SHP77 treated with DMSO at 0.1 percent for 48 hours (cell line): ENCODE results near the gene RHOBTB3.
A peak's percentile ranks its signal among the peaks of the same experiment; 100 is the strongest.

Experiments
- DNase-seq: peaks from one replicate; lab custom pipeline; 2025; lab: John Stamatoyannopoulos, UW

RHOBTB3 gene

DNA sequence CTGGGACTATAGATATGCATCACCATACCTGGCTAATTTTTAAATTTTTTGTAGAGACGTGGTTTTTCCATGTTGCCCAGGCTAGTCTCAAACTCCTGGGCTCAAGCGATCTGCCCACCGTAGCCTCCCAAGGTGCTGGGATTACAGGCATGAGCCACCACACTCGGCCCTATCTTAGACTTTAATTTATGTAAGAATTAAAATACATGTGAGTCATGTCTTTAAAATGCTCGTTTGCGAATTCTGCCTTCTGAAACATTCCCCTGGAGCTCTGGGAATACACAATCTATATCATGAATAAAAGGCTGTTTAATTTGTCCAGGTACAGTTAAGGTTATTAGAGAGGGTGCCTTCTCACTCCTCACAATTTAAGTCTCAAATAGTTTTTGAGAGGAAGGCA lies 32.8 kb downstream of the RHOBTB3 start:
- no peak for DNase-seq

DNA sequence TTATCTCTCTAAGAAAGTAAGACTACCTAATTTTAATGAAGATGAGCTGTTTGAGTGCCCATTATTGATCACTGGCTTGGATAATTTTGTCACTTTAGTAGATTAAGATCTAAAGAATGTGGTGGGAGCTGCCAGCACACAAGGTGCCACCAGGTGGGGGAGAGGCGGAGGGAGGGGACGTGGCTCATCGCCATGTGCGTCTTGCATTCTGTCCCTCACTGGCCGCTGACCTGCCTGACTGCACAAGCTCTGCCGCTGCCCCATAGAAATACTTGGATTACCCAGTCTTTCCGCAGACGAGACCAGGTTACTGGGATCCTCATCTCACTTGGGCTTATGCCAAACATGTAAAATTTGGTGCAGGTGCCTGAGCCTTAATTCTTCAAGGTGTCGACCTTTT lies 37.6 kb downstream of the RHOBTB3 start:
- DNase-seq: no peak

GRCh38 chr5:95770830-95771708 lies 39.9 kb downstream of the RHOBTB3 start:
- no peak for DNase-seq

- no peak for DNase-seq
Measured at GRCh38 chr5:95771892-95772291, 40.8 kb downstream of the RHOBTB3 start.

DNA sequence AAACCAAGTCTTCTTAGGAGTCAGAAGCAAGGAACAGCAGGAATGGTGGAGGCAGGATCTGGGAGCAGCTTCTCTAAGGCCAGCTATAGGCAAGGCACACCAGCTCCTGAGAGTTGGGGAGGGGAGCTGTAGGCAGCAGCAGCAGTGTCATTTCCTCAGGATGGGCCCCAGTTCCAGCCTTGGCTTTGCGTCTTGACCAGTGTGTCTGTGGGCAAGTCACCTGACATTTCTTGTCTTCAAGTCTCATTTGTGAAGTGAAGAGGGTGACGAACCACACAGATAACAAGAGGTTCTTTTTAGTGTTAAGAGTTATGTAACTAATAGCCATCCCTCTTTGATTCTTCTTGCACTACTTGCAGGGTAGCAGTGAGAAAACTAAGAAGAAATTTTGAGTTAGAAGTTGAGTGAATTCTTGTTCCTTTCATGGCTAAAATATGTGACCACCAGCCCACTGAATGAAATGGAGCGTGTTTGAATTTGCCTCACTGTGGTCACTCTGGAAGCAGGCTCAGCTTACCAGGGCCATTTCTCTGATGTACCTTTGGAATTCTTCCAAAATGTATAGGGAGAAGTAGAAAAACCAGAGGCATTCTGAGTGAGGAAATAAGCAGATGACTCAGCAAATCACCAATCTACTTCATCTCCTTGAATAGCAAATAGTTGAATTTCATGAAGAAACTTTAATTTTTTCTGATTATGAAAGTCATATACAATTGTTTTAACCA lies 42.4 kb downstream of the RHOBTB3 start:
- no peak for DNase-seq

GRCh38 chr5:95777441-95777840 lies 46.3 kb downstream of the RHOBTB3 start:
- no peak for DNase-seq

DNA sequence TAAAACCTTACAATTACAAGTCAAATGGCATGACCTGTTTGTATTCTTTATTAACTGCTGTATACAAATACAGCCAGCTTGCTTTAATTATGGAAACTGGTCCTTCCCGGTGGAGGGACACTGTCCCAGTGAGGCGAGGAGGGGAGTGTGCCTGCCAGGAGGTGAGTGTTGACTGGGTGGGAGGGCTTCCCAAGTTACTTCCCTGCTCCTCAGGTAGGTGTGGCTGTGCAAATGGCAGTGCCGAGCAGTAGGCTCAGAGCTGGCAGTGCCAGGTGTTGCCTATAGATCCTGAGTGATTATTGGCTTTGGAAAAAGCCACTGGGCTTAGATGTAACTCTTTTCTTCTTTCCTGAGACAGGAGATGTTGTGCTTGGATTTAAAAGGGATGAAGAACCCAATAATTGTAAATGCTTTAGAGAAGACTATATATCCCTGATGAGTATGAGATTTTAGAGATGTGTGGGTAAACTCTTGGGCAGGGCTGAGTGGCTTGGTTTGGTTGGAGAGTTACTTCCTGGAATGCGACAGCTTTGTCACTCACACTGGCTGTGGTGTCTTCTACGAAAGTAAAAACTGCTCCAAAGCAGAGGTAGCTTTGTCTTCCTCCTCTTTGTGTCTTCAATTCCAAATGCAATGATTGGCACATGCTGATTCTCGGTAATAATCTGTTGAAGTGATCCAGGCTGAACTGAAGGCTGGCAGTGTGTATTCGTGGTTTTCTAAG lies 47.7 kb downstream of the RHOBTB3 start:
- no peak for DNase-seq

DNA sequence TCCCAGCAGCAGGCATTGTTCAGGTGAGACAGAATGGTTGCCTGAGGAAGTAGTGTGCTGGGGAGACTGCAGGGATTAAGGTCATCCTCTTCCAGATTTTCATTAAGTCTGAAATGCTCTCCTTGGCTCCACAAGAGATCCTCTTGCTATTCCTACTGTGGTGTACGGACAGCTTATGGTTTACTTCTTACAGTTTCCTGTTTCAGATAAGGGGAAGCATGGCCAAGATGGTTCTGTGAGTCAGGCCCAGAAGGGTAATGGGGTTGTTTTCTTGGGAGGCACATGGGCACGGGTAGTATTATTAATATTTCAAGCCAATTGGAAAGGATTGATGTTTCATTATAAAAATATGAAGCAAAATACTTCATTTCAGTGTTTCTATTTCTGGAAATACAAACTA lies 48.5 kb downstream of the RHOBTB3 start:
- DNase-seq: no peak

- DNase-seq: no peak
Measured at GRCh38 chr5:95780597-95780996, 49.5 kb downstream of the RHOBTB3 start.

- DNase-seq: peak; percentile 30
Measured at GRCh38 chr5:95781101-95781583, 50.0 kb downstream of the RHOBTB3 start.

DNA sequence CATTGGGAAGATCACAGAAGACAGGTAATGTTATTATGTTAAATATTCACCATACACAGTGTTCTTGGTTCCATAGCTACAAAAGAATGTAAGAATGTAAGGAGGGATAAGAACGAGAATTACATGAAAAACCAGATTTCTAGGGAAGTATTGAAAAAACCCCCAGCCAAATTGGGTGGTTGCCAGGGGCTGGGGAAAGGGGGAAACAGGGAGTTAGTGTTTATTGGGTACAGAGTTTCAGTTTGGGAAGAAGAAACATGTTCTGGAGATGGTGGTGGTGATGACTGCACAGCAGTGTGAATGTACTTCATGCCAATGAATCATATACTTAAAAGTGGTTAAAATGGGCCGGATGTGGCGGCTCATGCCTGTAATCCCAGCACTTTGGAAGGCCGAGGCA lies 51.0 kb downstream of the RHOBTB3 start:
- DNase-seq: no peak

- DNase-seq: no peak
Measured at GRCh38 chr5:95783661-95784060, 52.5 kb downstream of the RHOBTB3 start.

GRCh38 chr5:95784514-95785302 lies 53.6 kb downstream of the RHOBTB3 start:
- no peak for DNase-seq

- DNase-seq: no peak
Measured at GRCh38 chr5:95786821-95787418, 55.8 kb downstream of the RHOBTB3 start.

DNA sequence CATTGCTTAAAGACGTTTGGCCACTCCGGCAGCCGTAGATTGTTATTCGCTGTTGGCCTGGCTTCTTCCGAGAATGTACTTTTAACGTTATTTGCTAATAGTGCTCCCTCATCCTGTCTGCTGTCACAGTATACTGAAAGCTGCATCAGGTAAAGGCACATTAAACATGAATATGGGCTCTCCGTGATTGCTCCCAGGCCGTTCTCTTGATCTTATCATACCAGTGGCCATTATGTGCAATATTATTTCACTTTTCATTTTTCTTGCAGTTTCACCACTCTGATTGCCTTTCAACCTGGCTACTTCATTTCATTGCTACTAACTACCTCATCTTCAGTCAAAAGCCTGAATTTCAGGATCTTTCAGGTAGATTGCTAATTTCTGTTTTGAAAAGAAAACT lies 57.4 kb downstream of the RHOBTB3 start:
- no peak for DNase-seq

- no peak for DNase-seq
Measured at GRCh38 chr5:95791751-95792150, 60.6 kb downstream of the RHOBTB3 start.

DNA sequence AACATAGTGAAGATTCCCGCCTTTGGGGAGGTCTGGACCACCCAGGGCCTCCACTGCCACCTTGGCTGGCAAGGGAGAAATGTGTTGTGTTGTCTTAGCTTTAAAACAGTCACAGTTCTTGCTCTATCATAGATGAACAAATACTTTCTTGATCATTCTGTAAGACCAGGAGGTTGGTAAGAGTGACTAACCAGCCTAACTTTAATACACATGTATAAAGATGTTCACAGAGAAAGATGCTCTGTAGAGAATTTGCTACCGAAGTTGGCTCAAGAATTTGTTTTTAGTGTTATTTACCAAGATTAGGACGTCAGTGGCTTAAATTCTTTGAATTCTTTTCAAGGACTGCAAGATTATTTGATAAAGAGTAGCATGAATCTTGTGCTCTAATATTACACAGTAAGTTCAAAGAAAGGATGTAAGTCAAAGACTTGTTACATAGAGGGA lies 63.0 kb downstream of the RHOBTB3 start:
- DNase-seq: no peak

GRCh38 chr5:95797301-95797700 lies 66.2 kb downstream of the RHOBTB3 start:
- DNase-seq: no peak

DNA sequence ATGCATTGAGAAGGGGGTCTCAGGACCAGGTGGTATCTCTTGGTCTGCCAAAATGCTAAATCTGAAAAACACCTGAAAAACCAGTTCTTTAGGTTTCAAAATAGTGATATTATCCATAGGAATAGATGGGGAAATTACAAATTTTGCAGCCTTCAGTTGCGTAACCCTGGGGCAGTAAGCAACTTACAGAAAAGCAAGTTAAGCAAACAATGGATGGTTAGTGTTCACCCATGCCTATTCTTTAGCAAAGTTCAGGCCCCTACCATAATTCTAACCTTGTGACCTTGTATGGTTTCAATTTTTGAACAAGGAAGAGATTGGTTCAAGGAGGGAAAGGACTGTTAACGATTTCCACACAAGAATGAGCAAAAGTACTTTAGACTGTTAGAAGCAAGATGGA lies 66.9 kb downstream of the RHOBTB3 start:
- no peak for DNase-seq

DNA sequence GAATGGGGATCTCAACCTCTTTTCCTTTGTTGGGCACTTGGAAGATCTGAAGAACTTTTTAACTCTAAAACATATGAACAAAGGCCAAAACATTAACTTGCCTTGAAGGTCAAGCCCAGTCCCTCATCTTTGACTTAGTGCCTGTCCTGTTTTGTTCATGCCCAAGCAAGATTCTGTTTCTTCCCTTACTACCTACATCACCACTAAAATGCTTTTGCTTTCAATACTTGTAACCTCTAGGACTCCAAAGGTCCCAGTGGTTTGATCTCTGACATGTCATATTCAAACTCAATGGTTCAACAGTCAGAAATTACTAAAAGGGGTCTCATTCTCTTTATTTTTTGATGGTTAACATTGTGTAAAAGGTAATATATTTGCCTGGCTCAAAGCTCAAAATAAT lies 67.4 kb downstream of the RHOBTB3 start:
- DNase-seq: no peak

DNA sequence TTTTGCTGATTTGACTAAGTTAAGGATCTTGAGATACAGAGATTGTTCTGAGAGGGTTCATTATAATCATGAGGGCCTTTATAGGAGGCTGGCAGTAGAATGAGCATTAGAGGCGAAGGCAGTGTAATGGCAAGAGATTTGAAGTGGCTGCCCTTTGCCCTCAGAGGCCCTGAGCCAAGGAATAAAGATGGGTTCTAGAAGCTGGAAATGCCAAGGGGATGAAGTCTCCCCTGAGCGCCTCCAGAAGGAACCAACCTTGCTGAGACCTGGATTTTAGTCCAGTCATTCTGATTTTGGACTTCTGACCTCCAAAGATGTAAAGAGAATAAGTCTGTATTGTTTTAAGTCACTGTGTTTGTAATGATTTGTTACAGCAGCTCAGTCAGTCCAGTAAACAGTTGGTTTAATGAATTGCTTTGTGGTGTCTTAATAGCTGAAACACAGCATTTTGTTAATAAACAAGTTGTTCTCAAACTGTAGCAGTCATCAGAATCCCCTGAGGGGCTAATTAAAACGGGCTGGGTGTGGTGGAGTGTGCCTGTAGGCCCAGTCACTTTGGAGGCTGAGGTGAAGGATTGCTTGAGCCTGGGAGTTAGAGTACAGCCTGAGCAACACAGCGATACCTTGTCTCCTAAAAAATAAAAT lies 68.2 kb downstream of the RHOBTB3 start:
- no peak for DNase-seq
